H1 (cell line): Measurements from ENCODE around the gene IKZF2. TPM values are rescaled to one million over a fixed set of nuclear protein-coding genes. Genes with fewer than 3 reads are reported as not detected.

Source experiments
- CTCF ChIA-PET: fragments of 300-600 bp; sonication (Branson Sonifier 250); formaldehyde crosslinking; loops from one replicate; lab custom pipeline; 2021; ENCODE audit not compliant: partially characterized antibody; lab: Charles Lee
- POLR2A ChIA-PET: fragments of 300-600 bp; sonication (Branson Sonifier 250); formaldehyde crosslinking; loops from one replicate; lab custom pipeline; 2021; ENCODE audit warnings: inconsistent platforms; ENCODE audit not compliant: partially characterized antibody; lab: Charles Lee
- DNase-seq, 2 experiments: peaks; one replicate each; pipeline versions ENCODE4 v3.0.0 to v3.0.0-alpha.2; 2010 to 2022; ENCODE audit warnings: low spot score in 2 of 2, low read depth in 1 of 2, mixed read lengths in 1 of 2
- FAIRE-seq: peaks from 2 replicates; lab custom pipeline; 2011; peaks lifted over from hg19 to GRCh38; lab: Jason Lieb, UNC
- H2AFZ ChIP-seq: 2 replicates; pipeline ENCODE4 v1.8.1; 2012; ENCODE audit warnings: low read length, inconsistent platforms
- H2AK5ac ChIP-seq: 2 replicates; pipeline ENCODE4 v1.6.1; 2013; ENCODE audit warnings: low read depth, low read length
- H2BK120ac ChIP-seq: replicated peaks from 2 replicates; pipeline ENCODE3; 2013; ENCODE audit warnings: low read depth, low read length, inconsistent platforms
- H2BK12ac ChIP-seq: 2 replicates; pipeline ENCODE4 v1.6.1; 2013; ENCODE audit warnings: low read depth, low read length
- H2BK15ac ChIP-seq: 2 replicates; pipeline ENCODE4 v1.6.1; 2013; ENCODE audit warnings: low read length
- H2BK20ac ChIP-seq: 2 replicates; pipeline ENCODE4 v1.6.1; 2013; ENCODE audit warnings: low read length
- H2BK5ac ChIP-seq: 2 replicates; pipeline ENCODE4 v1.6.1; 2013; ENCODE audit warnings: low read depth, low read length
- H3K14ac ChIP-seq: 2 replicates; pipeline ENCODE4 v1.6.1; 2013; ENCODE audit warnings: inconsistent platforms; ENCODE audit not compliant: insufficient read length
- H3K18ac ChIP-seq: 2 replicates; pipeline ENCODE4 v1.6.1; 2013; ENCODE audit warnings: low read length; ENCODE audit errors: extremely low read depth
- H3K23ac ChIP-seq: 2 replicates; pipeline ENCODE4 v1.6.1; 2013; ENCODE audit warnings: inconsistent platforms; ENCODE audit not compliant: insufficient read length
- H3K23me2 ChIP-seq: 2 replicates; pipeline ENCODE4 v1.6.1; 2013; ENCODE audit warnings: low read depth, low read length
- H3K27ac ChIP-seq: 2 replicates; pipeline ENCODE4 v1.6.1; 2011; ENCODE audit warnings: low read depth, low read length, inconsistent platforms
- H3K27me3 ChIP-seq, 4 experiments: replicated peaks in 1 of 4; 1 replicate in 1 of 4; 2 replicates in 3 of 4; pipeline versions ENCODE4 v1.6.1 to v1.8.1; 2011 to 2013; ENCODE audit warnings: low read length in 3 of 4, mild to moderate bottlenecking in 3 of 4, inconsistent platforms in 2 of 4, mixed read lengths in 2 of 4, moderate library complexity in 1 of 4; ENCODE audit not compliant: control insufficient read depth in 3 of 4, insufficient read depth in 3 of 4; ENCODE audit errors: extremely low read depth in 1 of 4
- H3K36me3 ChIP-seq, 4 experiments: 2 replicates each; pipeline versions ENCODE4 v1.6.1 to v1.8.1; 2011 to 2013; ENCODE audit warnings: mild to moderate bottlenecking in 4 of 4, low read length in 3 of 4, moderate library complexity in 2 of 4, control low read depth in 1 of 4, inconsistent platforms in 1 of 4; ENCODE audit not compliant: insufficient read depth in 4 of 4, control insufficient read depth in 2 of 4
- H3K4ac ChIP-seq: replicated peaks from 2 replicates; pipeline ENCODE3; 2013; ENCODE audit warnings: low read length, low read depth, mixed read lengths, inconsistent platforms; ENCODE audit not compliant: insufficient read length
- H3K4me1 ChIP-seq, 4 experiments: replicated peaks in 1 of 4; 1 replicate in 1 of 4; 2 replicates in 3 of 4; pipeline versions ENCODE4 v1.6.1 to v1.8.1; 2011 to 2013; ENCODE audit warnings: low read length in 3 of 4, inconsistent platforms in 2 of 4, mixed read lengths in 1 of 4; ENCODE audit not compliant: insufficient read depth in 4 of 4, control insufficient read depth in 3 of 4
- H3K4me2 ChIP-seq, 2 experiments: 2 replicates each; pipeline versions ENCODE4 v1.6.1 to v1.8.1; 2011 to 2013; ENCODE audit warnings: low read depth in 2 of 2, low read length in 2 of 2, control low read depth in 1 of 2, inconsistent platforms in 1 of 2, mild to moderate bottlenecking in 1 of 2; ENCODE audit not compliant: insufficient read depth in 1 of 2
- H3K4me3 ChIP-seq, 4 experiments: fragments of 200-600, 300-600 bp in 1 of 4; sonication (generic), shearing (Covaris generic), sonication (Bioruptor Twin) in 1 of 4; 2 replicates each; pipeline versions ENCODE4 v1.5.1 to v1.8.1; 2011 to 2016; ENCODE audit warnings: low read length in 4 of 4, low read depth in 3 of 4, control low read depth in 2 of 4, inconsistent platforms in 2 of 4, mild to moderate bottlenecking in 2 of 4, mixed read lengths in 1 of 4, moderate library complexity in 1 of 4; ENCODE audit not compliant: insufficient read depth in 2 of 4; ENCODE audit errors: extremely low read depth in 1 of 4
- H3K56ac ChIP-seq: replicated peaks from 2 replicates; pipeline ENCODE3; 2013; ENCODE audit warnings: low read depth, mild to moderate bottlenecking, mixed read lengths, low read length, inconsistent platforms; ENCODE audit not compliant: insufficient read length
- H3K79me1 ChIP-seq: 2 replicates; pipeline ENCODE4 v1.6.1; 2013; ENCODE audit warnings: low read depth, low read length, control low read depth
- H3K79me2 ChIP-seq, 2 experiments: 2 replicates each; pipeline versions ENCODE4 v1.6.1 to v1.8.1; 2012 to 2013; ENCODE audit warnings: low read length in 2 of 2, mild to moderate bottlenecking in 2 of 2, inconsistent platforms in 1 of 2; ENCODE audit not compliant: insufficient read depth in 2 of 2, control insufficient read depth in 1 of 2
- H3K9ac ChIP-seq, 4 experiments: replicated peaks in 1 of 4; 1 replicate in 1 of 4; 2 replicates in 3 of 4; pipeline versions ENCODE4 v1.6.1 to v1.8.1; 2011 to 2013; ENCODE audit warnings: low read depth in 3 of 4, low read length in 3 of 4, control low read depth in 2 of 4, mild to moderate bottlenecking in 2 of 4, moderate library complexity in 2 of 4, inconsistent platforms in 1 of 4; ENCODE audit errors: extremely low read depth in 1 of 4
- H3K9me3 ChIP-seq, 2 experiments: 2 replicates each; pipeline versions ENCODE4 v1.6.1 to v1.8.1; 2012 to 2013; ENCODE audit warnings: mild to moderate bottlenecking in 2 of 2, moderate library complexity in 2 of 2, control low read depth in 1 of 2, inconsistent platforms in 1 of 2, low read depth in 1 of 2, low read length in 1 of 2, mixed read lengths in 1 of 2; ENCODE audit not compliant: insufficient read depth in 2 of 2
- H4K20me1 ChIP-seq, 2 experiments: replicated peaks in 1 of 2; 2 replicates each; pipeline versions ENCODE3 to v1.8.1; 2011 to 2013; ENCODE audit warnings: inconsistent platforms in 2 of 2, low read length in 2 of 2, mild to moderate bottlenecking in 1 of 2; ENCODE audit not compliant: insufficient read depth in 2 of 2, control insufficient read depth in 1 of 2
- H4K5ac ChIP-seq: 2 replicates; pipeline ENCODE4 v1.6.1; 2013; ENCODE audit warnings: low read length, low read depth, mixed read lengths, inconsistent platforms; ENCODE audit not compliant: insufficient read length
- H4K8ac ChIP-seq: 2 replicates; pipeline ENCODE4 v1.8.0; 2013; ENCODE audit warnings: mild to moderate bottlenecking, moderate library complexity, low read length, inconsistent platforms; ENCODE audit not compliant: insufficient read depth; ENCODE audit errors: extremely low read depth
- H4K91ac ChIP-seq: replicated peaks from 2 replicates; pipeline ENCODE3; 2013; ENCODE audit warnings: low read length, mixed read lengths, inconsistent platforms; ENCODE audit not compliant: insufficient read length
- CBX5 ChIP-seq: fragments of 300-800, 300-1000 bp; sonication (generic); IDR thresholded peaks from 2 replicates; pipeline ENCODE4 v1.7.1; 2016; ENCODE audit warnings: antibody characterized with exemption, low read length, low read depth
- JUND ChIP-seq: IDR thresholded peaks from 2 replicates; pipeline ENCODE4 v1.6.1; 2011; ENCODE audit warnings: mild to moderate bottlenecking, improper control_type of control experiment, low read length
- KDM4A ChIP-seq: IDR thresholded peaks from one replicate; pipeline ENCODE4 v1.7.1; 2012; ENCODE audit warnings: low read depth, mild to moderate bottlenecking, moderate library complexity, low read length, inconsistent platforms; ENCODE audit not compliant: severe bottlenecking
- RAD21 ChIP-seq, 2 experiments: IDR thresholded peaks in 1 of 2; conservative IDR thresholded peaks in 1 of 2; 2 replicates each; pipeline ENCODE4 v1.6.1; 2011; ENCODE audit warnings: low read depth in 2 of 2, low read length in 2 of 2, improper control_type of control experiment in 1 of 2, inconsistent platforms in 1 of 2, mild to moderate bottlenecking in 1 of 2, moderate library complexity in 1 of 2
- SIRT6 ChIP-seq: IDR thresholded peaks from one replicate; pipeline ENCODE4 v1.7.1; 2012; ENCODE audit warnings: low read length, inconsistent platforms
- TEAD4 ChIP-seq: IDR thresholded peaks from 2 replicates; pipeline ENCODE4 v1.6.1; 2012; ENCODE audit warnings: low read depth, low read length, inconsistent platforms, mixed read lengths
- WGBS, 2 experiments: shearing (Covaris generic) in 1 of 2; methylation state at CpG; one replicate each; pipeline versions ENCODE4 v1.1.6 to v1.1.7; 2013 to 2015; ENCODE audit warnings: low lambda C conversion rate in 2 of 2, mixed read lengths in 2 of 2, inconsistent platforms in 1 of 2, low coverage in 1 of 2, missing lambda C conversion rate in 1 of 2; ENCODE audit not compliant: insufficient replicate concordance in 2 of 2, insufficient coverage in 1 of 2, insufficient read length in 1 of 2; ENCODE audit errors: extremely low coverage in 1 of 2, missing lambda C conversion rate in 1 of 2; 5-methylcytosine and 5-hydroxymethylcytosine counted together
- polyA plus RNA-seq, 7 experiments: library from polyadenylated mRNA; depleted of rRNA in 3 of 7; stranded (reverse) in 5 of 7; unstranded in 2 of 7; fragments of >200 nt in 5 of 7; fragments of 200-250 nt in 2 of 7; gene quantifications; 1 replicate in 5 of 7; 2 replicates in 1 of 7; 4 replicates in 1 of 7; pipeline versions ENCODE4 v1.2.1 to v1.2.3, GENCODE V29; 2011 to 2013; ENCODE audit warnings: missing spikeins in 2 of 7, mixed read lengths in 2 of 7
- total RNA-seq: library from RNA; stranded (reverse); fragmentation: NEBNext Ultra II Directional; extraction: Animal tissue kit (Norgen Biotek cat#: 25700); gene quantifications from 2 replicates; pipeline ENCODE4 v1.2.1, GENCODE V29; 2021
- TF ChIP-seq, protein P1 (sequence below), 3 experiments: IDR thresholded peaks; 1 replicate in 2 of 3; 2 replicates in 1 of 3; pipeline versions ENCODE4 v1.5.1 to v1.6.1; 2011; ENCODE audit warnings: low read length in 3 of 3, mild to moderate bottlenecking in 3 of 3, inconsistent platforms in 2 of 3, low read depth in 1 of 3, moderate library complexity in 1 of 3; ENCODE audit not compliant: insufficient read depth in 1 of 3; ENCODE audit errors: control extremely low read depth in 1 of 3

IKZF2 gene
- total and polyA plus RNA-seq, 2 of the 8 experiments (the other 6 are each of a cell fraction or from before 2014, with no cell fraction given): 1.7 to 4.4 TPM

GRCh38 chr2:213078686-213079085 lies 72.7 kb downstream of the IKZF2 start:
- H3K4me1 ChIP-seq: no peaks in the 10 kb centered on the region
- no peaks in the 10 kb centered on the region for H3K23me2 ChIP-seq
- POLR2A ChIA-PET: no interaction called here
- H3K27ac ChIP-seq: no peak overlapping the region
- H3K79me2 ChIP-seq: no peaks in the 10 kb centered on the region
- H4K5ac ChIP-seq: no peak overlapping the region
- WGBS, 2 experiments: 86% methylated on average over 1 of the region's 1 CpG; no CpG with 5 or more reads in 1 of the 2 experiments
- no peak overlapping the region for H3K4ac ChIP-seq
- no peak overlapping the region for H2AK5ac ChIP-seq
- H2BK5ac ChIP-seq: no peak overlapping the region
- no peak overlapping the region for H3K23ac ChIP-seq
- no peak overlapping the region for H4K91ac ChIP-seq
- peaks cover 0 to 1% of the 10 kb centered on the region in 2 experiments for H4K20me1 ChIP-seq
- CTCF ChIA-PET: no interaction called here
- no peak overlapping the region for H3K4me2 ChIP-seq
- no peak overlapping the region for H3K4me3 ChIP-seq
- H2BK15ac ChIP-seq: no peak overlapping the region
- no peak overlapping the region for H2BK20ac ChIP-seq
- no peaks in the 10 kb centered on the region for H3K36me3 ChIP-seq
- H4K8ac ChIP-seq: no peak overlapping the region
- TF ChIP-seq, protein P1, sequence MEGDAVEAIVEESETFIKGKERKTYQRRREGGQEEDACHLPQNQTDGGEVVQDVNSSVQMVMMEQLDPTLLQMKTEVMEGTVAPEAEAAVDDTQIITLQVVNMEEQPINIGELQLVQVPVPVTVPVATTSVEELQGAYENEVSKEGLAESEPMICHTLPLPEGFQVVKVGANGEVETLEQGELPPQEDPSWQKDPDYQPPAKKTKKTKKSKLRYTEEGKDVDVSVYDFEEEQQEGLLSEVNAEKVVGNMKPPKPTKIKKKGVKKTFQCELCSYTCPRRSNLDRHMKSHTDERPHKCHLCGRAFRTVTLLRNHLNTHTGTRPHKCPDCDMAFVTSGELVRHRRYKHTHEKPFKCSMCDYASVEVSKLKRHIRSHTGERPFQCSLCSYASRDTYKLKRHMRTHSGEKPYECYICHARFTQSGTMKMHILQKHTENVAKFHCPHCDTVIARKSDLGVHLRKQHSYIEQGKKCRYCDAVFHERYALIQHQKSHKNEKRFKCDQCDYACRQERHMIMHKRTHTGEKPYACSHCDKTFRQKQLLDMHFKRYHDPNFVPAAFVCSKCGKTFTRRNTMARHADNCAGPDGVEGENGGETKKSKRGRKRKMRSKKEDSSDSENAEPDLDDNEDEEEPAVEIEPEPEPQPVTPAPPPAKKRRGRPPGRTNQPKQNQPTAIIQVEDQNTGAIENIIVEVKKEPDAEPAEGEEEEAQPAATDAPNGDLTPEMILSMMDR (IDR thresholded peaks at IDR 0.05; ENCODE audit: control extremely low read depth in 1 of 3, insufficient read depth in 1 of 3, low read depth in 1 of 3, low read length in 3 of 3): no peak
- no peak for TF ChIP-seq RAD21 (IDR thresholded peaks at IDR 0.05 in 1 of 2, conservative IDR thresholded peaks at IDR 0.05 in 1 of 2; ENCODE audit: low read depth in 2 of 2, low read length in 2 of 2)
- no peak for TF ChIP-seq JUND
- TF ChIP-seq CBX5: no peak
- no peak for TF ChIP-seq TEAD4
- TF ChIP-seq KDM4A: no peak
- no peak for TF ChIP-seq SIRT6
- no peak overlapping the region for H3K14ac ChIP-seq
- FAIRE-seq (no peak), DNase-seq (no peak)
- no peak overlapping the region for H2AFZ ChIP-seq
- H2BK12ac ChIP-seq: no peak overlapping the region
- H3K79me1 ChIP-seq: no peaks in the 10 kb centered on the region
- H3K56ac ChIP-seq: no peak overlapping the region
- H3K18ac ChIP-seq: no peak overlapping the region
- H3K27me3 ChIP-seq: no peaks in the 10 kb centered on the region
- no peak overlapping the region for H2BK120ac ChIP-seq
- H3K9ac ChIP-seq: no peak overlapping the region
- no peaks in the 10 kb centered on the region for H3K9me3 ChIP-seq
